ENCODE results near the gene TP53RK.

The TP53RK gene

GRCh38 chr20:46637427-46638133 is 51.7 kb downstream of the TP53RK start:
- no peak for DNase-seq

- DNase-seq: no peak
Measured at GRCh38 chr20:46637020-46637419, 52.2 kb downstream of the TP53RK start.

- DNase-seq: no peak
Measured at GRCh38 chr20:46636514-46636913, 52.7 kb downstream of the TP53RK start.

GRCh38 chr20:46635514-46636136 is 53.6 kb downstream of the TP53RK start:
- DNase-seq: no peak

- DNase-seq: no peak
Measured at GRCh38 chr20:46634528-46634927, 54.7 kb downstream of the TP53RK start.
